Stromal cell of bone marrow (primary cell): ENCODE results near the gene CXCL8.
"Not testable (repeated sequence)": the region's sequence is repeated elsewhere in the genome, so short reads cannot be mapped to it uniquely, and the experiment has no call there.

Source experiments
- DNase-seq: peaks from one replicate; pipeline ENCODE4 v3.0.0-alpha.2; 2012; ENCODE audit warnings: low read depth

The CXCL8 gene

GRCh38 chr4:73740353-73740778 is at the start of gene CXCL8:
TSS of gene CXCL8 (plus strand) at chr4:73740569. CDS start at chr4:73740659, 90 bp downstream.
- peak; percentile 56 for DNase-seq

GRCh38 chr4:73691201-73691600 is 49.2 kb upstream of the CXCL8 start:
- DNase-seq: not testable (repeated sequence)

GRCh38 chr4:73691759-73692158 is 48.6 kb upstream of the CXCL8 start:
- DNase-seq: no peak

GRCh38 chr4:73692254-73692653 is 48.1 kb upstream of the CXCL8 start:
- no peak for DNase-seq

GRCh38 chr4:73692701-73693100 is 47.7 kb upstream of the CXCL8 start:
- no peak for DNase-seq

GRCh38 chr4:73693811-73694210 is 46.6 kb upstream of the CXCL8 start:
- no peak for DNase-seq

- DNase-seq: no peak
These were observed 42.2 kb upstream of the CXCL8 start for GRCh38 chr4:73698217-73698616.

GRCh38 chr4:73701116-73701515 is 39.3 kb upstream of the CXCL8 start:
- DNase-seq: no peak

- DNase-seq: no peak
These were observed 37.5 kb upstream of the CXCL8 start for GRCh38 chr4:73702796-73703287.

GRCh38 chr4:73703320-73703719 is 37.0 kb upstream of the CXCL8 start:
- DNase-seq: no peak

- peak; percentile 99 for DNase-seq
These were observed 35.9 kb upstream of the CXCL8 start for GRCh38 chr4:73704314-73705055.

GRCh38 chr4:73705056-73705432 is 35.3 kb upstream of the CXCL8 start:
- peak; percentile 56 for DNase-seq

GRCh38 chr4:73705721-73706120 is 34.6 kb upstream of the CXCL8 start:
- DNase-seq: no peak

- no peak for DNase-seq
These were observed 33.6 kb upstream of the CXCL8 start for GRCh38 chr4:73706811-73707210.

GRCh38 chr4:73707269-73707875 is 33.0 kb upstream of the CXCL8 start:
- no peak for DNase-seq

GRCh38 chr4:73707918-73708577 is 32.3 kb upstream of the CXCL8 start:
- DNase-seq: peak; percentile 70

- no peak for DNase-seq
These were observed 30.8 kb upstream of the CXCL8 start for GRCh38 chr4:73709451-73710033.

GRCh38 chr4:73710094-73710493 is 30.3 kb upstream of the CXCL8 start:
- no peak for DNase-seq

- DNase-seq: no peak
These were observed 28.4 kb upstream of the CXCL8 start for GRCh38 chr4:73711989-73712388.

- DNase-seq: no peak
These were observed 26.7 kb upstream of the CXCL8 start for GRCh38 chr4:73713650-73714049.

GRCh38 chr4:73714647-73715046 is 25.7 kb upstream of the CXCL8 start:
- no peak for DNase-seq

GRCh38 chr4:73715659-73716058 is 24.7 kb upstream of the CXCL8 start:
- no peak for DNase-seq
